NCI-H1436 treated with DMSO at 0.1 percent for 48 hours (cell line): ENCODE data around the gene DENND5A.
"Not testable (repeated sequence)": the region's sequence is repeated elsewhere in the genome, so short reads cannot be mapped to it uniquely, and the experiment has no call there.

ENCODE experiments used
- DNase-seq: peaks from one replicate; lab custom pipeline; 2025; lab: John Stamatoyannopoulos, UW

Gene DENND5A

GRCh38 chr11:9210922-9211320 lies 54.2 kb downstream of the DENND5A start:
- DNase-seq, result no peak

DNA sequence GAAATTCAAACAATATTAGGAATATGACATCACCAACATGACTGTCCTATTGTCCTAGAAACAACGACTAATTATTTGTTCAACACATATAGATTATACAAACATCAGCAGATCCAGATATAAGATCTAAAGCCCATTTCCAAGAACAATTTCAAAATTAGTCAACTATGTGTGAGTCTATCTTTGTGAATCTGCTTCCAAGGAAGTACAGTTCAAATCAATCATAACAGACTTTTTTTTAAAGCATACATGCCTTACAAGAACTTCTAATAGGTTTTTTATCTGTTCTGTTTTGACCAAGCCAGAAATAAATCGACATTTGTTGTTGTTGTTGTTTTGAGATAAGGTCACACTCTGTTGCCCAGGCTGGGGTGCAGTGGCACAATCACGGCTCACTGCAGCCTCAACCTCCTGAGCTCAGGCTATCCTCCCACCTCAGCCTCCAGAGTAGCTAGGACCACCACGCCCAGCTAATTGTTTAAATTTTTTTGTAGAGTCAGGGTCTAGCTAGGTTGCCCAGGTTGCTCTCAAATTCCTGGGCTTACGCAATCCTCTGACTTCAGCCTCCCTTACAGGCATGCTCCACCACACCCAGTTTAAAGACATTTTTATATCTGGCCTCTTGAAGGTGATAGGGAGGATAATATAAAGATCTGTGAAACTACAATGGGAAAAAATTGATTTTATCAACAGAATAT lies 54.8 kb downstream of the DENND5A start:
- no peak for DNase-seq

GRCh38 chr11:9209604-9210003 lies 55.5 kb downstream of the DENND5A start:
- DNase-seq, result not testable (repeated sequence)

- DNase-seq, result no peak
These were observed 56.2 kb downstream of the DENND5A start for GRCh38 chr11:9208726-9209501.

GRCh38 chr11:9207229-9207628 lies 57.9 kb downstream of the DENND5A start:
- DNase-seq, result no peak

GRCh38 chr11:9206496-9206895 lies 58.7 kb downstream of the DENND5A start:
- no peak for DNase-seq

DNA sequence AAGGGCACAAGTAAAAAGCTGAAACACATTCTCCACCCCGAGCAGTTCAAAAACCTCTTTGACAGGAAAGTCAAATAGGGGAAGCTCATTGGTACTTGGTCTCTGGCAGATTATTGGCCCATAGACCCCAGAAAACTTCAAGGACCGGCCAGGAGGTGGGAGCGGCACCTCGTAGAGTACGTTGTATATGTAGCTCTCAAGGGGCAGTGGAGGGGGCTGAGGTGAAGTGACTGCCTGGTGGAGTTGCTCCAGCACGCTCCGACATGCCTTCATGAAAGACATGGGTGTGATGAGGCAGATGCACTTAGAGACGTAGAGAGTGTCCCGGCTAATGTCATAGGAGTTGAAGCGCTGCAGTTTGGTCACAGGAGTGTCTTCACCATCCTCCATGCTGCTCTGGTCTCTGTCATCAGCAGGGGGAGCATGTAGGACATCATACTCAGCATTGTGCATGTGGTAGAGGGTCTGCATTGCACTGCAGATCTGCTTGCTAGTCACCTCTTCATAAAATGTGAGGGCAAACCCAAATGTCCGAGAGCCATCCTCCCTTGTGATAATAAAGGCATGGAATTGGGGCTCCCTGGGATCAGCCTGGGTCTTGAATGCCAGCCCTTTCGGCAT lies 61.3 kb downstream of the DENND5A start:
- no peak for DNase-seq

- DNase-seq, result no peak
These were observed 63.6 kb downstream of the DENND5A start for GRCh38 chr11:9201372-9202162.

GRCh38 chr11:9200471-9200870 lies 64.7 kb downstream of the DENND5A start:
- DNase-seq, result no peak

DNA sequence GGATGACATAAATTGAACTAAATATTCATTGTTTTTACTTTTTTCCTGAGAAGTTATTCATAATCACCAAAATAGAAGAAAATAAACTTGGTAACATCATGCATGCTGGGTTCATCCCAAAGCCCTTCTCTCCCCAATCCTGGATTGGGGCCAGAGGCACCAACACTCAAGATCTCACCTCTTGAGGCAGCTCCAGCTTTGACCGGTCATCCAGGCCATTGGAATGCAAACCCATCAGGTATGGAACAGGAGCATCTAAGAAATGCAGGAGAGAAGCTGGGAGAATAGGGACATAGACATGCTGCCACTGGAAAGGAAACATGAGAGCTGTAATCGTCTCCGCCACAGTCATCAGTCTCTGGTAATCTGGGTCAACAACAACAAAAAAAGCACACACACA lies 71.8 kb downstream of the DENND5A start:
- no peak for DNase-seq

GRCh38 chr11:9192561-9192960 lies 72.6 kb downstream of the DENND5A start:
- DNase-seq, result no peak

DNA sequence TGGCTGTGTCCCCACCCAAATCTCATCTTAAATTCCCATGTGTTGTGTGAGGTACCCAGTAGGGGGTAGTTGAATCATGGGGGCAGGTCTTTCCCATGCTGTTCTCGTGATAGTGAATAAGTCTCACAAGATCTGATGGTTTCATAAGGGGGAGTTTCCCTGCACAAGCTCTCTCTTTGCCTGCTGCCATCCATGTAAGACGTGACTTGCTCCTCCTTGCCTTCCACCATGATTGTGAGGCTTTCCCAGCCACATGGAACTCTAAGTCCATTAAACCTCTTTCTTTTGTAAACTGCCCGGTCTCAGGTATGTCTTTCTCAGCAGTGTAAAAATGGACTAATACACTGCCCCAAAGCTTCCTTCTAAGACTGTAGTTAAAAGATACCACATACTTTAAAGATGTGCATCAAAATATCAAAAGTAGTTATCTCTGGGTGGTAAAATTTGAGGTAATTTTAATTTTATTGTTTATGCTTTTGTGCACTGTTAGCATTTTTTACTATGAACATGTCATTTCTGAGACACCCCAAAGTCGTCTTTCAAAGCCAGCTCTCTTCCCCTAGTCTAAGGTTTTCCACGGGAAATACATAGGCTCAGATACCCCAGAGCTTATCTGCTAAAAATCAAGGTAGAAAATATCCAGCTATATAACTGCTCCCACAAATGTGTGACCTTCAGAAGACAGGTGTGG lies 74.7 kb downstream of the DENND5A start:
- not testable (repeated sequence) for DNase-seq

DNA sequence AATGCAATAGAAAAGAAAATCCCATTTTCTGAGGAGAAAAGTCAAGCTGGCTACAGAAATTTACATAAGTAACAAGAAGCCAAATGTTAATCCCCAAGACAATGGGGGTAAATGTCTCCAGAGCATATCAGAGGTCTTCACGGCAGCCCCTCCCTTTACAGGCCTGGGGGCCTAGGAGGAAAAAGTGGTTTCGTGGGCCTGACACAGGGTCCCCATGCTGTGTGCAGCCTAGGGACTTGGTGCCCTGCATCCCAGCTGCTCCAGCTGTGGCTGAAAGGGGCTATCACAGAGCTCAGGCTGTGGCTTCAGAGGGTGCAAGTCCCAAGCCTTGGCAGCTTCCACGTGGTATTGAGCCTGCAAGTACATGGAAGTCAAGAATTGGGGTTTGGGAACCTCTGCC lies 76.3 kb downstream of the DENND5A start:
- not testable (repeated sequence) for DNase-seq

GRCh38 chr11:9187616-9188015 lies 77.5 kb downstream of the DENND5A start:
- DNase-seq, result no peak

DNA sequence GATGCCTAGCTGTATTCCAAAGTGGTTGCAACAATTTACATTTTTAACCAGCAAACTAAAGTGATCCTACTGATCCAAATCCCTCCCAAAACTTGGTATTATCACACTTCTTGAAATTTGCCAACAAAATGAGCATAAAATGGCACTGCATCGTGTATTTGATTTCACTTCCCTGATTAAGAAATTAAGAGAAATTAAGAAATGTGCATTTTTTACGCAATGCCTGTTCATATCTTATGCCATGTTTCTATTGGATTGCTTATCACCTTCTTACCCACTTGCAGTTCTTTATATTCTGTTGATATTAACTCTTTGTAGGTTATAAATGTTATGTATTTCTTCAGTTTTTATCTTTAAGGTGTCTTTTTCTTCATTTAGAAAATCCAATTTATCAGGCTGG lies 80.6 kb downstream of the DENND5A start:
- DNase-seq, result no peak

GRCh38 chr11:9182180-9182871 lies 82.8 kb downstream of the DENND5A start:
- no peak for DNase-seq

- no peak for DNase-seq
These were observed 84.4 kb downstream of the DENND5A start for GRCh38 chr11:9180784-9181183.

DNA sequence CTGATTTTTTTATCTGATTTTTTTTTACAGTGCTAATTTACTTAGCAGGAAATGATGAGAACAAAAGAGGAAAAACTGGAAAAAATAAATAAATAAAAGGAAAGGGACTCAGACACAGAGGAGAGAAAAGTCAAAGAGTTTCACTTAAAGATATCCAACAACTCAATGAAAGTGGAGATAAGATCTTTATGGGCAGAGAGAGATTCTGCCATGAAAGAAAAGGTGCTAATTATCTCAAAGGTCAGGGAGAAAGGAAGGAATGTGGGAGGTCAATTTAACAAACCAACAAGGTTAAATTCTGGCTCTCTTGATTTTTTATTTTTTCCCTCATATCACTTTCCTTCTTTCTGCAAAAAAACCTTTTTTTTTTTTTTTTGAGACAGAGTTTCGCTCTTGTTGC lies 86.0 kb downstream of the DENND5A start:
- DNase-seq, result no peak

GRCh38 chr11:9178716-9179115 lies 86.4 kb downstream of the DENND5A start:
- DNase-seq, result no peak

- DNase-seq, result no peak
These were observed 87.6 kb downstream of the DENND5A start for GRCh38 chr11:9177438-9178091.

DNA sequence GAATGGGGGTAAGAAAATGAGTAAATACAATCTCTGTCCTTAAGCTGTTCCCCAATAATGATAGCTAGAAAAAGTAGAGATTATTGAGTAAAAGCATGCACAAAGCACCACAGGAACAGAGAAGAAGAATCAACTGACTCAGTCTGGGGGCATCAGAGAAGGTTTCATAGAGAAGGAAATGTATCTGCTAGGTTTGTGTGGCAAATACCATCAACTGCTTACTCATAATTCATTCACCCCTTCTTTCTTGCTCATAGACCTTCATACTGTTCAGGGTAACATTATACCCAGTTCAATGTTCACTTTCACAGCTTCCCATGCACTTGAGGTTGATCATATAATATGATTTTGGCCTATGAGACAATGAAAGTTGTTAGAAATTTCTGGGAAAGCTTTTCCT lies 88.6 kb downstream of the DENND5A start:
- DNase-seq, result no peak
